WTC11 (cell line): ENCODE results near the gene CCDC50.

Source experiments
- CTCF ChIP-seq: fragments of 200-600 bp; IDR thresholded peaks from 2 replicates; pipeline ENCODE4 v1.8.0; 2022; ENCODE audit warnings: antibody characterized with exemption
- E2F5 ChIP-seq: sonication (generic); formaldehyde crosslinking; IDR thresholded peaks from 2 replicates; pipeline ENCODE4 v1.8.1; 2022; ENCODE audit warnings: mild to moderate bottlenecking, moderate library complexity, missing genetic modification reagents
- ELF4 ChIP-seq: sonication (generic); formaldehyde crosslinking; IDR thresholded peaks from 2 replicates; pipeline ENCODE4 v1.8.1; 2022; ENCODE audit warnings: low read depth, mild to moderate bottlenecking, moderate library complexity, missing genetic modification reagents
- GRHL2 ChIP-seq: fragments of 250-450 bp; sonication (Bioruptor Pico); IDR thresholded peaks from 2 replicates; pipeline ENCODE4 v1.8.0; 2022; ENCODE audit warnings: mild to moderate bottlenecking, moderate library complexity; ENCODE audit not compliant: insufficient replicate concordance, severe bottlenecking
- SP1 ChIP-seq: sonication (generic); formaldehyde crosslinking; conservative IDR thresholded peaks from 2 replicates; pipeline ENCODE4 v1.8.1; 2022; ENCODE audit warnings: missing genetic modification reagents
- ZNF121 ChIP-seq: sonication (generic); formaldehyde crosslinking; IDR thresholded peaks from 2 replicates; pipeline ENCODE4 v1.8.0; 2023; ENCODE audit warnings: missing genetic modification reagents
- ZNF232 ChIP-seq: sonication (generic); formaldehyde crosslinking; IDR thresholded peaks from 2 replicates; pipeline ENCODE4 v1.8.0; 2022; ENCODE audit warnings: mild to moderate bottlenecking, missing genetic modification reagents
- ZNF416 ChIP-seq: fragments of 250-450 bp; sonication (Bioruptor Pico); IDR thresholded peaks from 2 replicates; pipeline ENCODE4 v1.9.0; 2021; ENCODE audit warnings: mild to moderate bottlenecking, inconsistent platforms
- ZNF671 ChIP-seq: fragments of 250-450 bp; sonication (Bioruptor Pico); IDR thresholded peaks from 2 replicates; pipeline ENCODE4 v1.8.0; 2021; ENCODE audit warnings: mild to moderate bottlenecking

- TF ChIP-seq ZNF671 (CRISPR knock-in tag) (no peak), E2F5 (CRISPR knock-in tag) (no peak), CTCF (no peak), ZNF121 (CRISPR knock-in tag) (no peak), ZNF232 (CRISPR knock-in tag) (no peak), GRHL2 (CRISPR knock-in tag) (no peak), ZNF416 (CRISPR knock-in tag) (no peak), ELF4 (CRISPR knock-in tag) (no peak), SP1 (CRISPR knock-in tag) (no peak)
Observed at GRCh38 chr3:191358929-191359328, 29.7 kb downstream of the CCDC50 start.
